Stimulated activated naive CD8-positive, alpha-beta T cell treated with anti-CD3 and anti-CD28 coated beads, Interleukin-15, Interleukin-2, amounts not matched to agents 100 U/mL and 50 U/mL, for 24 hours (primary cell): Measurements from ENCODE around the gene USP7.

Experiments
- ATAC-seq: fragments of 150-1000 bp; cut with Tn5 transposase; one replicate; pipeline ENCODE4 v1.10.0; 2021
- DNase-seq: peaks from one replicate; pipeline ENCODE4 v3.0.0; 2021

Gene USP7

GRCh38 chr16:8899709-8900317, 63.9 kb downstream of the USP7 start:
- no peak for DNase-seq
- ATAC-seq = no peak

GRCh38 chr16:8898660-8899318, 64.9 kb downstream of the USP7 start:
- no peak for DNase-seq
- no peak for ATAC-seq

DNA sequence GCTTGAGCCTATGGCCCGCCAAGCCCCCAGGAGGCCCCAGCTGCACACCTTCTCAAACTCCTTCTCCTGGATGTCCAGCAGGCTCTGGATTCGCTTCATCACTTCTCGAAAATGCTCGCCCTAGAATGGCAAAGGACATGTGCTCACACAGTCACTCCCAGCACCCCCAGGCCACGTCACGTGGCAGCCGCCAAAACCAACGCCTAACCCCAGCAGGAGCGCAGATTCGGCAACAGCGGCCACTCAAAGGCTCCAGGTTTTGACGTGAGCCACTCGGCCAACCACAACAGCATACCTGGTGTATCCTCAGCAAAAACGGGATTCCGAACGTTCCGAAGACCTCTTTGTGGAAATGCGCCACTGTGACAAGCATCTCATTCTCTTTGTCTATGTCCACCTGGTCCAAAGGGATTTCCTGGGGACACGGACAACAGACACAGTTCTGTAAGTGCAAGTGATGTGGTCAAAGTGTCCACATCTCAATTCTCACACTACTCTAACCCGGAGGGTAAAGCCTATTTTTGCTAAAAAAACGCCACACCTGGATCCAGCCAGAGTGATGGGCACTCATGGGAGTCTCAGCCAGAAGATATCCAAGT, 68.9 kb downstream of the USP7 start:
- no peak for ATAC-seq
- no peak for DNase-seq

GRCh38 chr16:8893976-8894690, 69.6 kb downstream of the USP7 start:
- no peak for DNase-seq
- no peak for ATAC-seq

GRCh38 chr16:8893426-8893825, 70.3 kb downstream of the USP7 start:
- DNase-seq (no peak), ATAC-seq (no peak)

GRCh38 chr16:8892101-8892575, 71.6 kb downstream of the USP7 start:
- DNase-seq = no peak
- ATAC-seq = no peak

- no peak for DNase-seq
- ATAC-seq = no peak
Observed at GRCh38 chr16:8890549-8890921, 73.2 kb downstream of the USP7 start.

- no peak for ATAC-seq
- no peak for DNase-seq
Observed at GRCh38 chr16:8889893-8890548, 73.7 kb downstream of the USP7 start.

DNA sequence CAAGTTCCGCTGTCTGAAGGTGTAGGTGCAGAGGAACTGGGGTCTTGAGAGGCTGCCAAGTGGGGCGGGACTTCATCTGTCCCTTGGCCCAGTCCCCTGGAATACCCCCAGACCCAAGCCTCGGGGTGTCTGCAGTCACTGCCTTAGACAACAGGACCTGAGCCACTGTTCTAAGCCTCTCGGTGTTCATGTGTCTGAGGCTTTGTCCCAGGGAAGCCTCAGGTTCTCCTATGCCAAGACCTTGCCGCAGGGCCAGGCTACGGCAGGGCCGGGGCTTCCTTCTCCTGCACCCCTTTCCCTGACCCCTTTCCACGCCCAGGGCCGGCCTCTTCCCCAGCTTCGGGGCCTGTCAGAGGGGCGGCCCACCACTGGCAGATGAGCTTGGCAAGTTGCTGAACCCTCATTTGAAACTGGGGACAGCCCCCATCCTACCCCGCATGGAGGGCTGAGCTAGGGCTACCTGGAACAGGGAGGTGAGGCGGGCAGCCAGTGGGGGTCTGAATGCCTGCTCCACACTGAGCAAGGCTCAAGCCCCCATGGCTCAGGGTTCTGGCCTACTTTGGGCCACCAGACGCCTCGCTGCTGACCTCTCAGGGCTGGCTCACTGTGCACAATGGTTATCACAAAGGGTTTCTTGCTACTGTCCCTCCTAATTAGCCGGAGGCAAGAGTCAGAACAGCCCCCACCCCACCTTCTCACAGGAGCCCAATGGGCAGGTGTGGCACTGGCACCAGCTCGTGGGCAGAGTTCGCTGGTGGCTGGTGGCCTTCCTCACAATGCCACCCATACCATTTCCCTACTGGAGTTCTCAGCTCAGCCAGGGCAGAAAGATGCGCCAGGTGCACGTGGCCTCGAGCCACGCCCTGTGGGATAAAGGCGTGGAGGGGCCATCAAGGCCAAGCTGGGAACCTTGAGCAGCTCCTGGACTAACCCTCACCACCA, 74.5 kb downstream of the USP7 start:
- DNase-seq (no peak), ATAC-seq (no peak)

DNA sequence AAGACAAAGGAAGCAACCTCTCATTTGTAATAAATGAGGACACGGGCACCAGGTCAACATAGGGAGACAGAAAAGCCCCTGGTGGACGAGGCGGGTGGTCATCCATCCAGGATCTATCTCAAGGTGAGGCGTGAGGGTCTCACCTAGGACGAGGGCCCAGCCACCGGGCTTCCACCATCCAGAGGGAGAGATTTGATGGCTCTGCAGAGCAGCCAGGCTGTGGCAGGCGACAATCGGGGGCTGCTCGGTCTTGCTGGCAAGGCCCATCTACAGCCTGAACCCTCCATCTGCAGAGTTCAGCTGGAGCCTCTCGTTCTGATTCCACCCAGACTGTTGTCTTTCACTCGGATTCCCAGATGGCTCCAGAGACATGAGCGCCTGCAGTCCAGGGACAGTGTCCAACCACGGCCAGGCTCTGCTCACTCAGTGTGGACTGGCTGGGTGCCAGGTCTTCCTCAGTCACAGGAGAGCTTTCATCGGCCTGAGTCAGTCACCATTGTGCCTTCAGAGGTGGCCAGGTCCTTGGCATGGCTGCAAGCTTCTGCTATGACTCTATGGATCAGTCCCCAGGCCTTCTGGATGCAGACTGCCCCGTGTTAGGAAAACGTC, 75.7 kb downstream of the USP7 start:
- ATAC-seq = no peak

DNA sequence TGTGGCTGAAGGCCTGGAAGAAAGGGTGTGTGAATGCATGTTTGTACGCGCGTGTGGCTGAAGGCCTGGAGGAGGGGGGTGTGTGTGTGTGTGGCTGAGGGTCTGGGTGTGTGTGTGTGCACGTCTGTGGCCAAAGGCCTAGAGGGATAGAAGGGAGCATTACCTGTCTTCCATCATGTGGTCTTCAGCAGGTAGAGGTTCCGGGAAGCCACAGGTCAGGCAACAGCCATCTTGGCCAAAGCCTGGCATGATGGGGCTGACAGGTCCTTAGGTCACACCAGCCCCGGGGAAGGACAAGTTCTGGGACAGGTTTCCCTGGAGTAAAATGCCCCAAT, 76.3 kb downstream of the USP7 start:
- no peak for ATAC-seq
- no peak for DNase-seq

More for the DNA sequence above, 75.7 kb downstream of the USP7 start:
- no peak for DNase-seq

DNA sequence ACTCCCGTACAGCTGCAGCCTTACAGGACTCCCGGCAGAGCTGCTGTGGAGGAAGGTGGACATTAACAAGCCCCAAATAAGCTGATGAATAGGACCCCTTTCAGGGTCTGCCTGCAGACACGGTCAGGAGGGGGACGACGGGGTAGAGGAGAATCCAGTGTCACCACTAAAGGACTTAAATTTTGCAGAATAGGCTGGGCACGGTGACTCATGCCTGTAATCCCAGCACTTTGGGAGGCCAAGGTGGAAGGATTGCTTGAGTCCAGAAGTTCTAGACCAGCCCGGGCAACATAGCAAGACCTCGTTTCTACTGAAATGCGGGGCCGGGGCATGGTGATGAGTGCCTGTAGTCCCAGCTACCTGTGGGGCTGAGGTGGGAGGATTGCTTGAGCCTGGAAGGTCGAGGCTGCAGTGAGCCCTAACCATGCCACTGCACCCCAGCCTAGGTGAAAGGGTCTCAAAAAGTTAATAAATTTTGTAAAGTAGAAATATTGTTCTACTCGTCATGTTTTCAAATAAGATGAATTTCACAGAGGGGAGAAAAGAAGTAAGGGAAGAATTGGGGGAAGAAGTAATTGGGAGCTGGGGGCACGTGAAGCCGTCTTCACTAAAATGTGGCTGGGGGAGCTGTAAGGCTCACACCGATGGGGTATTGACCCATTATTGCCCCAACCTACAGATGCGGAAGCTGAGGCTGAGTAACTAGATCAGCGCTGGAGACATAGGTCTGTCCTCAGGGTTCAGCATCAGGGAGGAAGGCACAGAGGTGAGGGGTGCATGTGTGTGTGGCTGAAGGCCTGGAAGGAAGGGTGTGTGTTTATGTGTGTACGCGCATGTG, 76.9 kb downstream of the USP7 start:
- no peak for ATAC-seq
- no peak for DNase-seq

GRCh38 chr16:8885674-8886592, 77.8 kb downstream of the USP7 start:
- no peak for DNase-seq
- ATAC-seq = no peak

- no peak for DNase-seq
- no peak for ATAC-seq
Observed at GRCh38 chr16:8882725-8883377, 80.9 kb downstream of the USP7 start.

GRCh38 chr16:8882041-8882617, 81.6 kb downstream of the USP7 start, which contains the start of gene LITAFD:
Gene LITAFD, plus strand, starts transcription at chr16:8882351. Its CDS starts 2,005 bp downstream, at chr16:8884356.
- DNase-seq = no peak

DNA sequence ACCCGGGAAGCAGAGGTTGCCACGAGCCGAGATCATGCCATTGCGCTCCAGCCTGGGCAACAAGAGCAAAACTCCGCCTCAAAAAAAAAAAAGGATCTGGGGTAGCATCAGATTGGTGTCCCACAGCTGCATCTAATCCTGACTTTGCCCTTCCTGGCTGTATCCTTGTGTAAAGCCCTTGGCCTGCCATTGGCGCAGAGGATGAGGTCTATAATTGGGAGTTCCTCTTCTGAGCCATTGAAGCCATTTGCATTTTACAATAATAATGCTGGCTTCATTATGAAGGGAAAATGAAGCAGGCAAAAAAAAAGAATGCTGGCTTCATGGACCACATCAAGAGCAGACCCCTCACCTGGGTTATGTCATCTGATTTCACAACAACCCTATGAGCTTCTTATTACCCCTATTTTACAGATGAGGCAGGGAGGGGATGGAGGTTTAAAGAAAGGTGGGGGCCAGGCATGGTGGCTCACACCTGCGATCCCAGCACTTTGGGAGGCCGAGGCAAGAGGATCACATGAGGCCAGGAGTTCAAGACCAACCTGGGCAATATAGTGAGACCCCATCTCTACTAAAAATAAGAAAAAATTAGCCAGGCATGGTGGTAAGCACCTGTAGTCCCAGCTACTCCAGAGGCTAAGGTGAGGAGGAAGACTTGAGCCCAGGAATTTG, 82.7 kb downstream of the USP7 start:
- DNase-seq (no peak), ATAC-seq (no peak)

More at GRCh38 chr16:8882041-8882617, 81.6 kb downstream of the USP7 start, which contains the start of gene LITAFD:
- ATAC-seq = no peak

DNA sequence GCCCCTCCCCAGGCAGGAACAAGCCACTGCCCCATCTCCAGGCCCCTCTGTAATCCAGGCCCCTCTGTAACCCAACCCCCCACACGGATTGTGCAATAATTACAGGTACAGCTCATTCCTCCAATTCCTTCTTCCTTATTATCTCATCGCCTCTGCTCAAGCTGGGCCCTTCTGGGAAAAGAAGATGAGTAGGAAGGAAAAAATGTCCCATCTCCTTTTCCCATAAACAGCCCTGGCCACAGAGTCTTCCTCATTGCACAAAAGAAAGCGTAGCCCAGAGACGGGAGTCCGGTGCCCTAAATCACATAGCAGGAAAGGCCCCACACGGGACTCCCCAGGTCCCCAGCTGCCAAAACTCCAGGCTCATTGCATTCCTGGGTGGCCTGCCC, 85.2 kb downstream of the USP7 start:
- DNase-seq (no peak), ATAC-seq (no peak)
